HPDE6-E6E7 (cell line): ENCODE data around the gene SORCS2.

ENCODE experiments used
- DNase-seq: peaks from one replicate; pipeline ENCODE4 v3.0.0; 2011; ENCODE audit warnings: missing footprints; ENCODE audit errors: extremely low spot score

The SORCS2 gene

DNA sequence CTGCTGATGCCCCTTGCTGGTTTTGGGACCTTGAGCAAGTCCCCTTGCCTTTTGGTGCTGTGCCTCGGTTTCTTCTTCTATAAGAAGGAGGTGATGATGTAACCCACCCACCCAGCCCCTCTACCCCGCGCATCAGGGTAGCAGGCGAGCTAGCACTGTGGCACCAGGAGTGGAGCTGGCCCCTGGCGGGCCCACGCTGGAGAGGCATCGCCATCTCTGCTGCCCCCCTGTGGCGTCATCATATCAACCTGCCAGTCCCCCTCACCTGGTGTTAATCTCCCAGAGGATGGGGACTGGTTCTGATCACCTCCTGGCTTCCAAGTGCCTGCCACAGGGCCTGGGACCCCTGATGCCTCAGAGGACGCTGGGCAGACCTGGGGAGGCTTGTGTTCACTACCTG lies 6.3 kb upstream of the SORCS2 start:
- DNase-seq: peak; percentile 49

DNA sequence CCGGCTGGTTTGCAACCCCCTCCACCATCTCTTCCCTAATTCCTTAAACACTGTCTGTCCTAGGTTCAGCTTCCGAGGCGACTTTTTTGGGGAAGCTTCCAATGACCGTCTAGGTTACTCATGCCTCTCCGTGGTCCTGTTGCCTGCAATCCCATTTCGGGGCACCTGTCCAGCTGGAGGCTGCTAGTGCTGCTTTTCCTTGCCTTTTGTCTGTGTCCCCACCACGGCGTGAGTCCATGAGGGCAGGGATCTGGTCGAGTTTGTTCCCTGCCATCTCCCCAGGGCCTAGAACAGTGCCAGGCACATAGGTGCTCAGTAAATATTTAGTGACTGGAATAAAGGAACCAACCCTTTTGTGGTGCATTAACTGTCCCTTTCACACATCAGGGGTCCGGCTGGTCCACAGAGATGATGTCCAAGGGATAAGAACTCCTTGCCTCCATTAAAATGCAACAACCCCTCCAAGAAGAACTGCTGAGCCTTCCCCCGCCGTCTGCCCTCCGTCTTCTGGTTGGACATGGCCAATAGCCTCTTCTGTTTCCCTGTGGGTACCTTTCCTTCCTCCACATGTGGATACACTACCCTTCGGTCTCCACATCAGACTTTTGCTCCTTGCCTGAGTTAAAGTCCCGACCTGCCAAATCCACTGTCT lies 5.7 kb upstream of the SORCS2 start:
- no peak for DNase-seq

DNA sequence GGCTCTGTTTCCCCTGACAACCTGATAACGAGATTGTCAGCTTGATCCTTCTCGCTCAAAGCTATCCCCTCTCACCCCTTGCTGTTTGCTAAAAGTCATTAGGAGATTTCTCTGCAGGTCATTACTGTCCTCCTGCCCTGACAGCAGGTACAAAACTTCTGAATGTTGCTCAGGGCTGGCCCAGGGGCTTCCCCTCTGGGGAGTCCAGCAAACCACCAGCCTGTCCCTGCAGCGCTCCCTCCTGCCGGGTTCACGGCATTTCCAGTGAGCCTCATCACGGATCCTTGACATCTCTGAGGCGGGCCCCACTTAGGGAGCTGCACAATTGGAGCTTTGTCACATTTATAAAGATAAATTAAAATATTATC lies 5.2 kb upstream of the SORCS2 start:
- no peak for DNase-seq

DNA sequence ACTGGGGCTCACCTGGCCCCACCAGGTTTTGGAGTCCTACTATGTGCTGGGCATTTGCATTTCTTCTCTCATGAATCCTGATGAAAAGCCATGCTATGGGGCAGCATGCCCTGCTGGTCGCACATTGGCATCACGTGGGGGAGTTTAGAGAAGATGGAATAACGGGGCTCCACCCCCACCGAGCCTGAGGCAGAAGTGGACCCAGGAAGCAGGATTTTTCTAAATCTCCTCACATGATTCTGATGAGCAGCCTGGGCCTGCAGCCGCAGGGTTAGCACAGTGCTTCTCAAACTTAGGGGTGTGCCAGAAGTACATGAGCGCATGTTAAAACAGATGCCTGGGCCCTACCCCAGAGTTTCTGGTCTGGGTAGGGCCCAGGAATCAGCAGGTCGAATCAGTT lies 4.6 kb upstream of the SORCS2 start:
- DNase-seq: no peak

DNA sequence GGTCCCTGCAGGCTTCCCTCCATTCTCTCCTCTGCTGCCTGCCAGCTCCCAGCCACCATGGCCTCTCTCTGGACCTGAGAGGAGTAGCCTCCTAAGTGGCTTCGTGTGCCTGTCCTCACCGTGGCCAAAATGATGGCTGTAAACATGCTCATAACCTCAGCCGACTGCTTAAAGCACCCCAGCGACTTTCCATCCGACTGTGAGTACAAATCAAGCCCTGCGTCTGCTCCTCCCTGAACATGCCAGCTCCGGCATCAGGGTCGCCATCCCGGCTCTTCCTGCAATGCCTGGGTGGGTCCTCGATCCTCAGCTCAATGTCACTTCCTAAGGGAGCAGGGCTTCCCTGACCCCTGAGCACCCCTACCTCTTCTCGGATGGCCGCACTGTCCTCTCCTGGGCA lies 3.3 kb upstream of the SORCS2 start:
- no peak for DNase-seq

DNA sequence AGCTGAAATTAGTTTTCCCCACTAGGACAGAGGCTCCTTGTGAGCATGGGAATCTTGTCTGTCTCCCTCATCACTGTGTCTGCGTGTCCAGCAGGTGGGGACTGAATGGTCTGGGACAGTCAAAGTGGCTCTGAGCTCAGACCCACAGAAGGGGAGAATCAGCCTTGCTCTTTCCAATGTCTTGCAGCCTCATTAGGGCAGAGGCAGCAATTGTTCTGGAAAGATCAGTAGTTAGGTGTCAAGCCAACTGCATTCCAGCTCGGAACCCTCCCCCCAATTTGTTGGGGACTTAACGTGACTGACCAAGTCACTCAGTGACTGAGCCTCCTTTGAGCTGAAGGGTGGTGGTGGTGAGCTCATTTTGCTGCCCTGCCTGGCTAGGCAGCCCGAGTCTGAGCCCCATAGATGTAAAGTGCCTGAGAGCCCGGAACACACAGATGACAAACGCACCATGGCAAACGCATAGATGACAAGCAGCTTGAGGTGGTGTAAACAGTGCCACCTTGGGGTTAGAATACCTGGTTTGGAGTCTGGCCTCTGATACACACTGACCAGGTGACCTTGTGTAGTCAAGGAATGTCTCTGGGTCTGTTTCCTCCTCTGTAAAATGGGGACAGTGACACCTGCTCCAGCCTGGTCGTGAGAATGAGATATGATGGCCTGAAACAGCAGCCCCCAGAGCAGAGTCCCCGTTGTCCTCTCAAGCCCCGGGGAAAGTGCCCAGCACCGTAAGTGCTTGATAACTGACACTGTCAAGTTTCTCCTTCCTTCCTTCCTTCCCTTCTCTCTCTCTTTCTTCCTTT lies 2.7 kb upstream of the SORCS2 start:
- DNase-seq: no peak

DNA sequence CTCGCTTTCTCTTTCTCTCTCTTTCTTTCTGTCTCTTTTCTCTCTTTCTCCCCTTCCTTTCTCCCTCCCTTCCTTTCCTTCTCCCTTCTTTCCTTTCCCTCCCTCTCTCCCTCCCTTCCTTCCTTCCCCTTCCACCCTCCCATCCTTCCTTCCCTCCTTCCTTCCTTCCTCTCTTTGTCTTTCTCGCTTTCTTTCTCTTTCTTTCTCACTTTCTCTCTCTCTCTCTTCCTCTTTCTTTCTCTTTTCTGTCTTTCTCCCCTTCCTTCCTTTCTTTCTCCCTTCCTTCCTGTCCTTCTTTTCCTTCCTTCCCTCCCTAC lies 2.1 kb upstream of the SORCS2 start:
- no peak for DNase-seq

DNA sequence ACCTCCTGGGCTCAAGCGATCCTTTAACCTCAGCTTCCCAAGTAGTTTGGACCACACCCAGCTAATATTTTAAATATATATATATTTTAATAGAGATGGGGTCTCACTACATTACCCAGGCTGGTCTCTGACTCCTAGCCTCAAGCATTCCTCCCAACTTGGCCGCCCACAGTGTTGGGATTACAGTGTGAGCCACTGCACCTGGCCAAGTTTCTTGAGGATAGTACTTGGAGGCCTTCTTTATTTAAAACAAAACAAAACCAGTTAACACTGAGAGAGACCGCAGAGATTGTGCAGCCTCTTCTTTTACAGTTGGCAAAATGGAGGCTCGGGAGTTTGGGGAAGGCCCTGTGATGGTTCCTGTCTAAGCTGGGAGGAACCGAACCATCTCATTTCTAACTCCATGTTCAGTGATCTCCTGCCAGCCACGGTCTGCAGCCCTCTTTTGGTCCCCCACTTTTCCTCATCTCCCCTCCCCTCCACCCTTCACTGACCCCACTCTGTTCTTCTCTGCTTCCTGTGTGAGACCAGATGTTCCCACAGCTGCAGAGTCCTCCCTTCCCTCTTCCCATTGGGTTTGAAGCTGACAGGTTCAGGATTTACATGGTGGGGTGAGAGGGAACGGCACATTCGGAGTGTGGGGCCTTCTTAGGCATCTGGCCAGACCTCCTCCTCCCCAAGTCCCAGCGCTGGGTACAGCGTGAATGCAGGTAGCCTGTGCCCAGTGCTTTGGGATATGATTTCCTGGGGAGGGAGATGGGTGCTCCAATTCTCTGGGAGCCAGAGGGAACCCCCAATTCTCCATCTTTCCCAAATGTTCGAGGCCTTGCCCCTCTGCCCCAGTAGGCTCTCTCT lies 1.4 kb upstream of the SORCS2 start:
- DNase-seq: no peak

DNA sequence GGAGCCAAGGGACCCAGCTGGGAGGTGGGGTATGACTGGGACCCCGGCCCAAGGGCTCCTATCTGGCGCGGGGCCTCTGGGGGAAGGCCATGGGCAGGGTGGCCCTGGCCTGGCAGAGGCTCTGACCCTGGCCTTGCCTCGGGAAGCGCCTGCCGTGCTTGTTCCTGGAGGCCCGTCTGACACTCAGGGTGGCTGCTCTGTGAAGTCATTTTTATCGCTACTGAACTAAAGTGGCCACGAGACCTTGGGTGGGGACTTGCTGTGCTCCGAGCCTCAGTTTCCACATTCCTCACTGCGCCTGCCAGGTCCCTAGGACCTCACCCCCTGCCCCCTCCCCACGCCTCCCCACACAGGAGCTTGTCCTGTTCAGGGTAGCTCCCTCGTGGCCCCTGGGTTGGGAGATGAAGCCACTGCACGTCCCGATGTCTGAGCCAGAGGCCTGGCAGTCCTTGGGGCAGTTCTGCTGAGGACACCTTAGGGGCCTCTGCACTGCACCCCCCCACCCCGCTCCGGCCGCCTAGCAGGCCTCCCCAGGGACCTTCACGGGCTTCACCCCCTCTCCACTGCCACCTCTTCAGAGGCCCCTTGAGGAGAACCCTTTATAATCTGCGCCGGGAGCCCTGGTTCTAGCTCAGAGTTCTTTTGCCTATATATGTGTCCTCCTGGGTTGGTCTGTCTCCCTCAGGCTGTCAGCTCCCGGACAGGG lies 639 bp upstream of the SORCS2 start:
- no peak for DNase-seq

DNA sequence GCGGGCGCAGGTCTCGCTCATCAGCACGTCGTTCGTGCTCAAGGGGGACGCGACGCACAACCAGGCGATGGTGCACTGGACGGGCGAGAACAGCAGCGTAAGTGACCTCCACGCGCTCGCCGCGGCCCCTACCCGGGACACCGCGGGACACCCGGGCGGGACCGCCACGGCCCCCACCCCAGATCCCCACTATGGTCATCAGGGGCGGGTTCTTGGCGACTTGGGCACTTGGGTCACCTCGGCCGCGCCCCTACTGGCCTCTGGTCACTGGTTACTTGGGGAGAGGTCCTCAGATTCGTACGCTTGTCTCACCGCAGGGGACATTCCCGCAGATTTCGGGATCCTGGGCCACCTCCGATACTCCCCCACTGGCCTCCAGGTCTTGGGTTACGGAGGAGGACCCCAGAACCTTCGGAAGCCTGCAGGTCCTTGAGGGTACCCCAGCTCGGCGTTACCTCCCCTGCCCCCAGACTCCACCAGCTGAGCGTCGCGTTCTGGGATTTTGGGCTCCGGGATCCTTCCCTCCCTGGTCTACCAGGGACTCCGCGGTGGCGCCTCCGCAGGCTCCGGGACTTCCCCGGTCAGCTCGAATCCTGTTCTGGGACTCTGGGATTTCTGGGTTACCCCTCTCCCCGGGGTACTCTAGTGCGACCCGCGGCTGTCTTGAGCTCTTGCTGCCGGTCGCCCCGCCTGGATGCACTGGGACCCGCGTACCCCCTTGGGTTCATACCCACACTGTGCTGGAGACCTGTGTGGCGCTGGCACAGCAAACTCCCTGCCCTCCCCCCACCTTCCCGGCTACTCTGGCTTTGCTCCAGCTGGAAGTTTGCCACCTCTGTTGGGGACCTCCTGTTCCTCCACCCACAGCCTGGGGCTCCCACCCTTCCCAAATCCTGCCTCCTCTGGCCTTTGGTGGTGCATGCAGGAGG lies 956 bp downstream of the SORCS2 start:
- DNase-seq: no peak

DNA sequence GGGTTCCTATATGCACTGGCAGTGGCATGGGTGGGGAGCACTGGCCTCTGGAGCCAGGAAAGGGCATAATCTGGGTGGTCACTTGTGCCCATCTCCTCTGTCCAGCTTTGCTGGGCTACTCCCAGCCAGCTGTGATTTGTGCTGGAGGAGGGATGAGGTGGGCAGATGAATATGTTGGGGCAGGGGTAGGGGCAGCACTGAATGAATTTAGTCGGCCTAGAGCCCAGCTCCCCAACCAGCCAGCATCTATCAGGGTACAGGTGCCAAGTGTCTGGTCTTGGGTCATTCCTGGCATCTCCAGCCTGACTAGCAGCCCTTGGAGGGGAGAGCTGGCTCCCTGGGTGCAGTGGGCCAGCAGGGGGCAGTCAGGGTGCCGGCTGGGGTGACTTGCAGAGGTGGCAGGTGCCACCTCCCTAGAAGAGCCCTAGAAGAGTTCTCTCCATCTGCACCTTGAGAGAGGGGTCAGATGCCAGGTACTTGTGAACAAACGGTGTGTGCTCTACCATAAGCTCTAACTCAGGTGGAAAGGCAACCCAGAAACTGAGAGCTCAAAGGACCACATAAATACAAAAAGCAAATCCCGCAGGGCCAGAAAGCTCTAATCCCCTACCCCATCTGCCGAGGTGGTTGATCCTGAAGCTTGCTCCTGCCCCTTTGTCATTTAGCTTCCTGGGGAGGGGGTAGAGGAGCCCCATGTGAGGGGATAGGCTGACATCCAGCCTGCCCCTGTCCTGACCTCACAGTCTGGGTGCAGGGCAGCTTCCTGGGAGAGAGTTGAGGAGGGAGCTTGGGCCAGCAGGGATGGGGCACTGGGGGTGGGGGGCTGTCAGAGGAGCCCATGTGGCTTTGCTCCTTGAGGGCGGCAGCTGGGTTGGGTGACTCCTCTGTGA lies 2.2 kb downstream of the SORCS2 start:
- DNase-seq: no peak

DNA sequence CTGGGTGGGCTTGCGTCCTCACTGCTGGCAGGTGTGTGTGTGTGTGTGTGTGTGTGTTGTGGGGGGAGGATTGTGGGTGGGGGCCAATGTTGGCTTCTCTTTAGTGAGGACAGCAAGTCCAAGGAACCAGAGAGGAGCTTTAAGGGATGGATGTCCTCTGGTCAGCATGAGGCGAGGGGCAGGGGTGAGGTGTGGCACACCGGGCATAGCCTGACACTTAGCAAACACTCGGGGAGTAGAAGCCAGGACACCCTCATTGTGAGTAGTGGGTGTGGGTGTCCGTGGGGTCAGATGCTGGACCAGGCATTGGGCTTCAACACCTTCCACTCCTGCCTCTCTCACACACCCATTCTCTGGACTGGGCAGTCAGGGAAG lies 2.8 kb downstream of the SORCS2 start:
- no peak for DNase-seq

DNA sequence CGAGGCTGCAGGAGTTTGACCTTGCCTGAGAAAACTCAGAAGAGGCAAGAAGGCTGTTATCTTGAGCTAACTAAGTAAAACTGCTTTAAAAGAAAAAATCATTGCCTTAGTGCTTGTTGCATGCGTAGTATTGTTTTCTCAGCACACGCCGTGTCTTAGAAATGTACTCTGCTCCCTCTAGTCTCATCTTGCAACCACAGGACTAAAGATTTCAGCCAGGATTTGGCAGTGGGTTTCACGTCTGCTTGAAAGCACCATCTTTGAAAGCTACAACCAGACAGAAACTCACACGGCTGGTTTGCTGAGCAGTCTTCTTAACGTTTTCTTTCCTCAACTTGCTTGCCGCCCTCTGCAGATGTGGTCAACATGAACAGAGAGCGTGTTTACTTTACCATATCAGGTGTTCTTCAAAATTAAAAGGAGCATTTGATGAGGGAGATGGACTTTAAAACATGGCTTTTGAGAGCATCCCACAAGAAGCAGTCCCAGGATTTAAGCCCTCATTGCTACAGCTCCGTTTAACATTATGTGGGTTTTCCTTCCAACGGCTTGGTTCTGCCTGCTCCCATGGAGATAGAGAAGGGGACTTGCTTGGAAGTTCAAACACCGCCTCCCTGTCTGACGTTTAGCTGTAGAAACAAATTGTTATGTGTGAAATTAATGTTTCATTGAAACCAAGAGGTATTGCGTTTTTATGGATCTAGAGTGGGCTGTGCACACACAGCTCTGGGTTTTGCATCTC lies 3.4 kb downstream of the SORCS2 start:
- no peak for DNase-seq

DNA sequence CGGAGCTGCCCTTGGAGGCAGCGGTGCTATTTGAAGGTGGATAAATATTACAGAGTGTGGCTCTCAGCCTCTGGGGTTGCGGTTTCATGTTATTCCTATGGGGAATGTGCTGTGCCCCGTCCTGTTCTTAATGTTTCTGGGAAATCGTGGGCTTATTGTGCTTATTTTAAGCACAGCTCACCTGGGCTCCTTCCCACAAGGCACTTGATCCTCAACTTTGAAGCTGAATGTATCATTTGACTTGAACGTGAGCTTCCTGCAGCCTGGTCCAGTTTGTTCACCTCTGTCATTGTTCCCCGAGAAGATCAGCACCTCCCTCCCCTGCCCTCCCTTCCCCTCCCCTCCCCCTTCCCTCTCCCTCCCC lies 3.9 kb downstream of the SORCS2 start:
- DNase-seq: no peak

DNA sequence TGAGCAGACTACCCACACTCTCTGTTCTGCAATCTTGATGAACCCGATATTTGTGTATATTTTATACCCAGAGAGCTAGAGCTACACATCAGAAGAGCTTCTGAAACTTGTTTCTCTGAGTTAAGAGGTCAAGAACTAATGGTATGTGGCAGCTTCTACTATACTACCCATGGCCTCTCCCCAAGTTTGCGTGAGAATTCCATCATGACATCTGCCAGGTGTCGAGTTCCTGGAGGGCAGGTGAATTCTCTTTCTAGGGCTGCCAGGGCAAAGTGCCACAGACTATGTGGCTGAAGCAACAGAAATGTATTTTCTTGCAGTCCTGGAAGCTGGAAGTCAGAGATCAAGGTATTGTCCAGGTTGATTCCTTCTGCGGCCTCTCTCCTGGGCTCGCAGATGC lies 4.4 kb downstream of the SORCS2 start:
- no peak for DNase-seq

DNA sequence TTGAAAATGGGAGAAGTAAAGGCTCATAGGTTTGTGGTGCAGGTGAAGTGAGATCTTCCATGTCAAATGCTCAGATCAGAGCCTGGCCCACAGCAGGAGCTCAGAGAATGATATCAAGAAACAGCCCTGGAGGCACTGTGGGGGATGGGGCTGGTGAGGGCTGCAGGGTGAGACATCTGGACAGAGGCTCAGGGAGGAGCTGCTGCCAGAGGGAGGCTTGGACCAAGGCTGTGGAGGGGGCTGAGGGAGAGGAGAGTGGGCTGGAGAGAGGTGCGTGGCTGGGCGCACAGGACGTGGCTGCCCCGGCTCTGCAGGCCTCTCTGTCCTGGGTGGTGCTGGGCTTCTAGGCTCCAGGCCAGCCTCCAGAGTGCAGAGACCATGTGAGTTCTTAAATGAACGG lies 5.6 kb downstream of the SORCS2 start:
- no peak for DNase-seq

DNA sequence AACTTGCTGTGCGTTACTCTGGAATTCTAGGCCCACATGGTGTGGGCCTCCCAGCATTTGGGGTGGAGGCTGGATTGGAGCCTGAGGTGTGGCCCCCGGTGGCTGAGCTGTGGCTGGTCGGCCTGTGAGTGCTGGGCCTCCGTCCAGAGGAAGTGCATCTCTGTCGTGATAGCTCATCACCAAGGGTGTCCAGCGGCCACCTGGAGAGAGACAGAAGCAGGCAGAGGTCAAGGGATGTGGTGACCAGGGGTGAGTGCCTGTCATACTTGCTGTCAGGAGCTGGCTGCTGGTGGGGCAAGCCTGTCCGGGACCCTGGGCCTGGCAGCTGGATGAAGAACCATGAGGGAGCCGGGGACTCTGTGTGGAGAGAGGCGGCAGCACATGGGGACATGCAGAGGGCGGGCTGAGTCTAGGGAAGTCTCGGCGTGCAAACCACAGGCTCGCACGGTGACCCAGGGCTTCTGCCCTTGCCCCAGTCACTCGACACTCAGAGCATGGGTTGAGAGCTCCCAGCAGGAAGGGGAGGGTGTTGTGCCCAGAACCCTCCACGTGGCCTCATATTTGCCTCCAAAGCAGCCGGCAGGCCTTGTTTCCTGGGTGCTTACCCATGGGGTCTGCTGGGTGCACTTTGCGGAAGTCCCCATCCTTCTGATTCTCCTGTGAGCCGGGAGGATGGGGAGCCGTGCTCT lies 6.2 kb downstream of the SORCS2 start:
- DNase-seq: no peak

DNA sequence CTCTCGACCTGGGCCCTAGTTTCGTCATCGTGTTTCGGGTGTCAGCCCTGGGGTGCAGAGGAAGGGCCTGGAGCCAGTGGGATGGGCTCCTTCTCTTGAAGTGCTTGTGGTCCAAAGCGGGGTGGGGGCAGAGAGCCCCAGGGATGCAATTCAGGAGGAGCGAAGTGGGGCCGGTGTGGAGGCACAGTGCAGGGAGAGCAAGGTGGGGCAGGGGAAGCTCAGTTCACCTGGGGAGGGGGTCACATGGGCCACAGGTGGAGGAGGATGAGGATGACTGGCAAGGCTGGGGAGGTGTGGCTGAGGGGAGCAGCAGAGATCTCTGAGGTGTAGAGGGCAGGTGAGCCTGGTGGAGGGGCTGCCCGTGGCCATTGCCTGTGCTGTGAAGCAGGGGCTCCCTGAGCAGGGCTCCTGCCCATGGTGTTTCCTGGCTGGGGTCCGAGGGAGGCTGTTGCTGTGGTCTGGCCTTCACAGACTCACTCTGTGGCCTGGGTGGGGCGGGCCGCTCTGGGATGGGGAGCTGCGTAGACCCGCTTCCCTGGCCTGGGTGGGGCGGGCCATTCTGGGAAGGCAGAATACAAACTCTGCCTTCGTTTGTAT lies 6.9 kb downstream of the SORCS2 start:
- DNase-seq: no peak
